NB4 (cell line): Measurements from ENCODE around the gene LRP2BP.
"Not testable (repeated sequence)": the region's sequence is repeated elsewhere in the genome, so short reads cannot be mapped to it uniquely, and the experiment has no call there.

Experiments
- DNase-seq: peaks from one replicate; pipeline ENCODE4 v3.0.0; 2010; ENCODE audit warnings: low read depth
- H3K4me3 ChIP-seq: one replicate; pipeline ENCODE4 v1.5.1; 2011; ENCODE audit warnings: mild to moderate bottlenecking, low read depth, low read length, moderate library complexity
- MYC ChIP-seq: IDR thresholded peaks from 2 replicates; pipeline ENCODE4 v1.6.1; 2011; ENCODE audit warnings: low read depth, low read length
- POLR2A ChIP-seq: IDR thresholded peaks from 2 replicates; pipeline ENCODE4 v1.6.1; 2011; ENCODE audit warnings: mild to moderate bottlenecking; ENCODE audit not compliant: insufficient read length; ENCODE audit errors: extremely low read depth
- TF ChIP-seq, protein P1 (sequence below): IDR thresholded peaks from one replicate; pipeline ENCODE4 v1.5.1; 2012; ENCODE audit warnings: low read depth, low read length
- TF ChIP-seq, protein P2 (sequence below): IDR thresholded peaks from 2 replicates; pipeline ENCODE4 v1.6.1; 2011; ENCODE audit warnings: low read depth, low read length

Gene LRP2BP

DNA sequence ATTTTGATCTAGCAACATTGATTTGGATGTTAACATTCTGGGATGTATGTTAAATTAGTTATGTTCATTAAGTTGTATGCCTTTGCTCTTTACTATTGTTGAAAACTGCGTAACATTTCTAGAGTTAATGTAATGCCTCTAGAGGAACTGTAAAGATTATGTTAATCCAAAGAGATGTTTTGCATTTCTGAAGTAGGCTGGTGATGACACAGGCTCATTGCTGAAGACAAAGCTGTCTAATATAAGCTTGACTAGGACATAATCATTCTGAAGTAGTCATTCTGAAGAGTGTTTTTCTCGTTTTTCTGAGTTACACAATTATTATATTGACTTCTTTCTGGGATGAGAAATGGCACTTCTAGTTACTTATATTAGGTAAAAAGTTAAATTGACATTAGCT is 72.9 kb downstream of the LRP2BP start:
- TF ChIP-seq, protein P1, sequence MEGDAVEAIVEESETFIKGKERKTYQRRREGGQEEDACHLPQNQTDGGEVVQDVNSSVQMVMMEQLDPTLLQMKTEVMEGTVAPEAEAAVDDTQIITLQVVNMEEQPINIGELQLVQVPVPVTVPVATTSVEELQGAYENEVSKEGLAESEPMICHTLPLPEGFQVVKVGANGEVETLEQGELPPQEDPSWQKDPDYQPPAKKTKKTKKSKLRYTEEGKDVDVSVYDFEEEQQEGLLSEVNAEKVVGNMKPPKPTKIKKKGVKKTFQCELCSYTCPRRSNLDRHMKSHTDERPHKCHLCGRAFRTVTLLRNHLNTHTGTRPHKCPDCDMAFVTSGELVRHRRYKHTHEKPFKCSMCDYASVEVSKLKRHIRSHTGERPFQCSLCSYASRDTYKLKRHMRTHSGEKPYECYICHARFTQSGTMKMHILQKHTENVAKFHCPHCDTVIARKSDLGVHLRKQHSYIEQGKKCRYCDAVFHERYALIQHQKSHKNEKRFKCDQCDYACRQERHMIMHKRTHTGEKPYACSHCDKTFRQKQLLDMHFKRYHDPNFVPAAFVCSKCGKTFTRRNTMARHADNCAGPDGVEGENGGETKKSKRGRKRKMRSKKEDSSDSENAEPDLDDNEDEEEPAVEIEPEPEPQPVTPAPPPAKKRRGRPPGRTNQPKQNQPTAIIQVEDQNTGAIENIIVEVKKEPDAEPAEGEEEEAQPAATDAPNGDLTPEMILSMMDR: no peak
- TF ChIP-seq MYC (no peak), POLR2A (no peak)
- TF ChIP-seq, protein P2, sequence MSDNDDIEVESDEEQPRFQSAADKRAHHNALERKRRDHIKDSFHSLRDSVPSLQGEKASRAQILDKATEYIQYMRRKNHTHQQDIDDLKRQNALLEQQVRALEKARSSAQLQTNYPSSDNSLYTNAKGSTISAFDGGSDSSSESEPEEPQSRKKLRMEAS: no peak
- no peak overlapping the region for H3K4me3 ChIP-seq
- DNase-seq: no peak

DNA sequence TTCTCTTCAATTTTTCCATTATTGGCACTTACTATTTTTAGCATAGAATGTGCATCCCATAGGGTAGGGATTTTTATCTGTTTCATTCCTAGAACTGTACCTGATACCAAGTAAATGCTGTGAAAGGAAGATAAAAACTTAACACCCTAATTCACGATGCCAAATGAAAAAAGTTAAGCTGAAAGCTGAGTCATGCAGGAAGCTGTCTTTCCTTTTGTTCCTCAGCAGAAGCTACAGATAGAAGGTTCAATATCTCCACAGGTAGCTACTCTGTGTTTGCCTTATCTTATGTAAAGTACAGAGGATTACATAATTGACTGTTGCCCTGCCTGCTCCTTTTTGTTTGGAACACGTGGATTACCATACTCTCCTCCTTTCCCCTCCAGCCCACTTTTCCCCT is 77.0 kb downstream of the LRP2BP start:
- peak; percentile 49 for DNase-seq
- TF ChIP-seq, protein P2: 0 out of 2 replicates have a peak, but pooled peaks have one; percentile 10
- no peak for TF ChIP-seq POLR2A
- no peak for TF ChIP-seq MYC
- TF ChIP-seq, protein P1: no peak
- H3K4me3 ChIP-seq: no peak overlapping the region

DNA sequence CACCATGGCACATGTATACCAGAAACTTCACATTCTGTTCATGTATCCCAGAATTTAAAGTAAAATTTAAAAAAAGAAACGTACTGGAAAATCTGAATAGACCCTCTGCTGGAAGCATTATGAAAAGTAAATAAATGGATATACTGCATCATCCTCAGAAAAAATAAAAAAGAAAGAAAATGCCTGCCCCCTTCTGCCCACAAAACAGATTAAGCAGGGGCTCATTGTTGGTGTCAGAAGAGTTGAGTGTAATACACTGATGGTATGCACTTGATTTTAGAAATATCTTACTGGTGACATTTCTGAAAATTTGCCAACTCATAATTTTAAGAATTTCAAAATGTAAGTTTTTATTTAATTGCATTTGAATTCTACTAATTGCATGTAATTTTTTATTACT is 77.8 kb downstream of the LRP2BP start:
- TF ChIP-seq, protein P1: no peak
- TF ChIP-seq POLR2A: no peak
- TF ChIP-seq MYC: no peak
- TF ChIP-seq, protein P2: no peak
- DNase-seq: no peak
- H3K4me3 ChIP-seq: no peak overlapping the region

DNA sequence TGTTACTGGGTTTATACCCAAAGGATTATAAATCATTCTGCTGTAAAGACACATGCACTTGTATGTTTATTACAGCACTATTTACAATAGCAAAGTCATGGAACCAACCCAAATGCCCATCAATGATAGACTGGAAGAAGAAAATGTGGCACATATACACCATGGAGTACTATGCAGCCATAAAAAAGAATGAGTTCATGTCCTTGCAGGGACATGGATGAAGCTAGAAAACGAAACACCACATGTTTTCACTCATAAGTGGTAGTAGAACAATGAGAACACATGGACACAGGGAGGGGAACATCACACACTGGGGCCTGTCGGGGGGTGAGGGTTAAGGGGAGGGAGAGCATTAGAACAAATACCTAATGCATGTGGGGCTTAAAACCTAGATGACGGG is 78.3 kb downstream of the LRP2BP start:
- not testable (repeated sequence) for DNase-seq

More for the DNA sequence above, 78.3 kb downstream of the LRP2BP start:
- not testable (repeated sequence) for H3K4me3 ChIP-seq
